ENCODE data around the gene NUP214.

Gene NUP214

GRCh38 chr9:131138676-131139075, 13.3 kb downstream of the NUP214 start:
- TF ChIP-seq CTCF (IDR thresholded peaks at IDR 0.05; ENCODE audit: insufficient read depth, low read depth, low read length, missing control alignments): no peak
- no peak for DNase-seq (ENCODE audit: low read depth)
- no peak overlapping the region for H3K4me3 ChIP-seq (ENCODE audit: low read depth, low read length)

GRCh38 chr9:131140112-131140511, 14.7 kb downstream of the NUP214 start:
- no peak for DNase-seq (ENCODE audit: low read depth)
- TF ChIP-seq CTCF (IDR thresholded peaks at IDR 0.05; ENCODE audit: insufficient read depth, low read depth, low read length, missing control alignments): no peak
- H3K4me3 ChIP-seq (ENCODE audit: low read depth, low read length): no peak overlapping the region

- DNase-seq (ENCODE audit: low read depth): no peak
- TF ChIP-seq CTCF (IDR thresholded peaks at IDR 0.05; ENCODE audit: insufficient read depth, low read depth, low read length, missing control alignments): no peak
- no peak overlapping the region for H3K4me3 ChIP-seq (ENCODE audit: low read depth, low read length)
Measured at GRCh38 chr9:131140550-131140949, 15.2 kb downstream of the NUP214 start.

- DNase-seq (ENCODE audit: low read depth): no peak
- no peak overlapping the region for H3K4me3 ChIP-seq (ENCODE audit: low read depth, low read length)
- no peak for TF ChIP-seq CTCF (IDR thresholded peaks at IDR 0.05; ENCODE audit: insufficient read depth, low read depth, low read length, missing control alignments)
Measured at GRCh38 chr9:131142160-131142559, 16.8 kb downstream of the NUP214 start.

GRCh38 chr9:131144201-131144600, 18.8 kb downstream of the NUP214 start:
- TF ChIP-seq CTCF (IDR thresholded peaks at IDR 0.05; ENCODE audit: insufficient read depth, low read depth, low read length, missing control alignments): no peak
- DNase-seq (ENCODE audit: low read depth): no peak
- no peak overlapping the region for H3K4me3 ChIP-seq (ENCODE audit: low read depth, low read length)

GRCh38 chr9:131145245-131145644, 19.9 kb downstream of the NUP214 start:
- no peak for TF ChIP-seq CTCF (IDR thresholded peaks at IDR 0.05; ENCODE audit: insufficient read depth, low read depth, low read length, missing control alignments)
- no peak for DNase-seq (ENCODE audit: low read depth)
- H3K4me3 ChIP-seq (ENCODE audit: low read depth, low read length): no peak overlapping the region

GRCh38 chr9:131146186-131146585, 20.8 kb downstream of the NUP214 start:
- no peak for DNase-seq (ENCODE audit: low read depth)
- no peak for TF ChIP-seq CTCF (IDR thresholded peaks at IDR 0.05; ENCODE audit: insufficient read depth, low read depth, low read length, missing control alignments)
- H3K4me3 ChIP-seq (ENCODE audit: low read depth, low read length): no peak overlapping the region

Data from GM12865 (cell line).